ENCODE data around the gene LGI2. TPM values are rescaled to one million over a fixed set of nuclear protein-coding genes. Genes with fewer than 3 reads are reported as not detected.

Gene LGI2
- total and polyA plus RNA-seq, 9 of the 15 experiments (the other 6 are each of a cell fraction or from before 2014, with no cell fraction given): 0.03 to 0.07 TPM; not detected in 7

- BruUV-seq (replicated peaks): no TSS peak
- TF ChIP-seq EP300 (IDR thresholded peaks at IDR 0.05; ENCODE audit: low read length) (no peak), CBX2 (IDR thresholded peaks at IDR 0.05; ENCODE audit: insufficient read depth, low read length, poor library complexity, severe bottlenecking) (no peak), RFX1 (IDR thresholded peaks at IDR 0.05) (no peak), TFE3 (CRISPR knock-in tag; IDR thresholded peaks at IDR 0.05) (no peak), BCOR (IDR thresholded peaks at IDR 0.05) (no peak), IRF9 (tag; IDR thresholded peaks at IDR 0.05) (no peak), STAG1 (CRISPR knock-in tag; IDR thresholded peaks at IDR 0.05; ENCODE audit: borderline replicate concordance) (no peak), GTF3C2 (IDR thresholded peaks at IDR 0.05; ENCODE audit: borderline replicate concordance, extremely low read depth, insufficient read length) (no peak), CBX1 (IDR thresholded peaks at IDR 0.05; ENCODE audit: low read depth) (no peak), RHOXF2B (CRISPR knock-in tag; conservative IDR thresholded peaks at IDR 0.05) (no peak)
- Histone ChIP-seq H4K20me1 (replicated peaks; ENCODE audit: control insufficient read depth, insufficient read depth, low read length) (no peaks in the 10 kb centered on the region), H3K9ac (ENCODE audit: insufficient read depth in 1 of 2, low read depth in 2 of 2, low read length in 2 of 2) (no peak overlapping the region), H3K4me2 (ENCODE audit: insufficient read depth, low read length) (no peak overlapping the region), H3K9me3 (replicated peaks; ENCODE audit: control insufficient read depth, insufficient read depth, low read depth, low read length) (no peaks in the 10 kb centered on the region), H2AFZ (ENCODE audit: low read depth, low read length) (no peak overlapping the region), H3K27ac (ENCODE audit: extremely low read depth, low read depth, low read length) (no peak overlapping the region), H3K36me3 (ENCODE audit: control insufficient read depth, insufficient read depth, low read length) (no peaks in the 10 kb centered on the region), H3K4me1 (replicated peaks in 1 of 2; ENCODE audit: control insufficient read depth in 2 of 2, insufficient read depth in 2 of 2, low read length in 2 of 2) (no peaks in the 10 kb centered on the region), H3K9me1 (ENCODE audit: control insufficient read depth, insufficient read depth, low read length) (no peaks in the 10 kb centered on the region), H3K4me3 (no peak overlapping the region), H3K27me3 (ENCODE audit: control insufficient read depth in 2 of 2, insufficient read depth in 2 of 2, low read length in 2 of 2) (peaks cover 0 to 10% of the 10 kb centered on the region in 2 experiments; a peak in 1 of 5 replicates), H3K79me2 (ENCODE audit: control insufficient read depth, insufficient read depth, low read length) (no peaks in the 10 kb centered on the region)
- DNase-seq (ENCODE audit: extremely low read depth in 1 of 4, low spot score in 3 of 4) (no peak), ATAC-seq (no peak), FAIRE-seq (no peak)
- CTCF ChIA-PET (ENCODE audit: low intra/inter-chr PET ratio): no interaction called here
- 0% methylated on average over 2 of the region's 2 CpGs for WGBS (ENCODE audit: insufficient coverage, low coverage, missing lambda C conversion rate)
- in situ Hi-C loops (cut with MboI) (no loop called here), intact Hi-C loops (cut with micrococcal nuclease) (no loop called here)
- POLR2A ChIA-PET: no interaction called here
These were observed 74.7 kb downstream of the LGI2 start for GRCh38 chr4:24956091-24956490.
